MM.1S (cell line): ENCODE results near the gene TUBGCP4.

Experiments used
- DNase-seq: peaks from one replicate; pipeline ENCODE4 v3.0.0-alpha.2; 2015
- H2AFZ ChIP-seq: fragments of 300-600 bp; sonication (generic); 2 replicates; pipeline ENCODE4 v1.6.0; 2016; ENCODE audit warnings: antibody characterized with exemption, low read length
- H3F3A ChIP-seq: fragments of 300-600 bp; sonication (generic); 2 replicates; pipeline ENCODE4 v1.6.1; 2016; ENCODE audit warnings: mild to moderate bottlenecking, antibody characterized with exemption, low read length, moderate library complexity, mixed read lengths; ENCODE audit not compliant: insufficient read depth
- H3K27ac ChIP-seq: fragments of 300-600 bp; sonication (generic); 2 replicates; pipeline ENCODE4 v1.5.1; 2016; ENCODE audit warnings: mild to moderate bottlenecking, low read length
- H3K27me3 ChIP-seq: fragments of 300-600 bp; sonication (generic); replicated peaks from 2 replicates; pipeline ENCODE4 v1.6.0; 2016; ENCODE audit warnings: low read length; ENCODE audit not compliant: insufficient read depth
- H3K36me3 ChIP-seq: fragments of 300-600 bp; sonication (generic); replicated peaks from 2 replicates; pipeline ENCODE4 v1.6.1; 2016; ENCODE audit warnings: mild to moderate bottlenecking, low read length, mixed read lengths; ENCODE audit not compliant: insufficient read depth
- H3K4me1 ChIP-seq: fragments of 300-600 bp; sonication (generic); 2 replicates; pipeline ENCODE4 v1.6.1; 2016; ENCODE audit warnings: low read length, mixed read lengths
- H3K4me2 ChIP-seq: fragments of 300-600 bp; sonication (generic); 2 replicates; pipeline ENCODE4 v1.6.0; 2016; ENCODE audit warnings: low read depth, low read length
- H3K4me3 ChIP-seq: fragments of 300-600 bp; sonication (generic); 2 replicates; pipeline ENCODE4 v1.5.1; 2016; ENCODE audit warnings: low read length, mixed read lengths
- H3K79me2 ChIP-seq: fragments of 300-600 bp; sonication (generic); 2 replicates; pipeline ENCODE4 v1.6.1; 2016; ENCODE audit warnings: mixed run types, low read length, mixed read lengths
- H3K9ac ChIP-seq: fragments of 300-600 bp; sonication (generic); 2 replicates; pipeline ENCODE4 v1.6.1; 2016; ENCODE audit warnings: low read length, mixed read lengths
- H3K9me2 ChIP-seq: fragments of 300-600 bp; sonication (generic); replicated peaks from 2 replicates; pipeline ENCODE4 v1.6.1; 2016; ENCODE audit warnings: mild to moderate bottlenecking, low read length, mixed read lengths; ENCODE audit not compliant: insufficient read depth
- H3K9me3 ChIP-seq: fragments of 300-600 bp; sonication (generic); replicated peaks from 2 replicates; pipeline ENCODE4 v1.6.1; 2016; ENCODE audit warnings: mild to moderate bottlenecking, low read length, mixed read lengths; ENCODE audit not compliant: insufficient read depth
- H4K20me1 ChIP-seq: fragments of 300-600 bp; sonication (generic); 2 replicates; pipeline ENCODE4 v1.6.1; 2016; ENCODE audit warnings: mild to moderate bottlenecking, low read length, moderate library complexity, mixed read lengths; ENCODE audit not compliant: insufficient read depth
- EZH2 ChIP-seq: fragments of 300-600 bp; sonication (generic); optimal IDR thresholded peaks from 2 replicates; pipeline ENCODE3; 2017; ENCODE audit warnings: low read depth, mild to moderate bottlenecking, antibody characterized with exemption, low read length, mixed read lengths
- EZH2phosphoT487 ChIP-seq: fragments of 300-600 bp; sonication (generic); IDR thresholded peaks from 2 replicates; pipeline ENCODE4 v1.6.1; 2018; ENCODE audit warnings: antibody characterized with exemption, low read length
- TF ChIP-seq, protein P1 (sequence below): fragments of 300-600 bp; sonication (generic); IDR thresholded peaks from 2 replicates; pipeline ENCODE4 v1.5.1; 2016; ENCODE audit warnings: antibody characterized with exemption, low read length, mixed read lengths

TUBGCP4 gene

DNA sequence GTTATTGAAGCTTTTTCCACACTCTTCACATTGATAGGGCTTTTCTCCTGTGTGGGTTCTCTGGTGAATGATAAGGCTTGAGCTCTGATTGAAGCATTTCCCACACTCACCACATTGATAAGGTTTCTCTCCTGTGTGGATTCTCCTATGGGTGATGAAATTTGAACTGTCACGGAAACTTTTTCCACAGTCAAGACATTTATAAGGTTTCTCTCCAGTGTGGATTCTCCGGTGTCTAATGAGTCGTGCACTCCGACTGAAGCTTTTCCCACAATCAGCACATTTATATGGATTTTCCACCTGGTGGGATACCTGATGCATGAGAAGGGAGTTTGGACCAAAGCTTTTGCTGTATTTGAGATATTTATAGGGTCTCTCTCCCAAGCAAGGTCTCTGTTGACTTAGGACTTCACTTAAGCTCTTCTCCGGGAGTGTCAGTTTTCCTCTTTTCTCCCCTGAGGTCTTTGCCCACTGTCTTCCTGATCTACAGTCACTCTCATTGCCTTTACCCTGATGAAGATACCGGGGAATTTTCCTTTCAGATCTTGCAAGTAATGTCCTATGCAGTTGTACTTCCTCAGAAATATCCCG lies 9.5 kb upstream of the TUBGCP4 start:
- Histone ChIP-seq H3K4me3 (no peak overlapping the region), H3K9me2 (no peaks in the 10 kb centered on the region), H3K79me2 (no peaks in the 10 kb centered on the region), H3K4me1 (no peaks in the 10 kb centered on the region), H4K20me1 (no peaks in the 10 kb centered on the region), H3K9me3 (no peaks in the 10 kb centered on the region), H3K27ac (no peak overlapping the region), H3K9ac (no peak overlapping the region), H3K27me3 (no peaks in the 10 kb centered on the region), H3K36me3 (peaks cover 28% of the 10 kb centered on the region), H3K4me2 (no peak overlapping the region), H3F3A (no peaks in the 10 kb centered on the region), H2AFZ (no peak overlapping the region)
- TF ChIP-seq EZH2 (no peak), EZH2phosphoT487 (no peak)
- TF ChIP-seq, protein P1, sequence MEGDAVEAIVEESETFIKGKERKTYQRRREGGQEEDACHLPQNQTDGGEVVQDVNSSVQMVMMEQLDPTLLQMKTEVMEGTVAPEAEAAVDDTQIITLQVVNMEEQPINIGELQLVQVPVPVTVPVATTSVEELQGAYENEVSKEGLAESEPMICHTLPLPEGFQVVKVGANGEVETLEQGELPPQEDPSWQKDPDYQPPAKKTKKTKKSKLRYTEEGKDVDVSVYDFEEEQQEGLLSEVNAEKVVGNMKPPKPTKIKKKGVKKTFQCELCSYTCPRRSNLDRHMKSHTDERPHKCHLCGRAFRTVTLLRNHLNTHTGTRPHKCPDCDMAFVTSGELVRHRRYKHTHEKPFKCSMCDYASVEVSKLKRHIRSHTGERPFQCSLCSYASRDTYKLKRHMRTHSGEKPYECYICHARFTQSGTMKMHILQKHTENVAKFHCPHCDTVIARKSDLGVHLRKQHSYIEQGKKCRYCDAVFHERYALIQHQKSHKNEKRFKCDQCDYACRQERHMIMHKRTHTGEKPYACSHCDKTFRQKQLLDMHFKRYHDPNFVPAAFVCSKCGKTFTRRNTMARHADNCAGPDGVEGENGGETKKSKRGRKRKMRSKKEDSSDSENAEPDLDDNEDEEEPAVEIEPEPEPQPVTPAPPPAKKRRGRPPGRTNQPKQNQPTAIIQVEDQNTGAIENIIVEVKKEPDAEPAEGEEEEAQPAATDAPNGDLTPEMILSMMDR = no peak
- no peak for DNase-seq

DNA sequence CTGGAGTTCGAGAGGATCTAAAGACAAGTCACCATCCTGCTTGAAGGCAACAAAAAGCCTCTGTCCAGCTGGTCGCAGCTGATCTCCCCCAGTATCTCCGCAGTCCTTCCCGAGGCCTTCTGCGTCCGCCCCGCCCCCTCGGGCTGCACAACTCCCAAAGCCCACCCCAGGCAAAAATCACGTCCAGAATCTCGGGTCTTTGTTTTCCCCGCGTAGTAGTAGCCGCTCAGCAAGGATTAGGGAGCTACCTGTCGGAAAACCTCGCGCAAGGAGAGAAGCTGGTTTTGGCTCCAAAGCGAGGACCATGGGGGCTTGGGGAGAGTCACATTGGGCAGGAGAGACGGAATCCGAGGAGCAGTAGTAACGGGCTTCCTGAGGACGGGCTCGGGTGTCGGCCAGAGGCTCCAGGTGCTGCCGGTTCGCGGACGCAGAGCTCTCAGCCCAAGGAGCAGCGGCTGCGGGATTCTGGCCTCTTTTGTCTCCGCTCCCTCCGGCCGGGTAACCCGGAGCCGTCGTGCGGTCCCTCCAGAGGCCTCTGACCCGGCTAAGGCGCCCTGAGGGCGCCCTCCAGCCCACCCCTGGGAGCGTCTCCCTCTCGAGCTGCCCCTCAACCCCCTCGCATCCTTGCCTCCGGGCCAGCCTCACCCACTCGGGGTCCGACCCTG lies 459 bp upstream of the TUBGCP4 start:
- DNase-seq = no peak
- H4K20me1 ChIP-seq = 0 out of 2 replicates have a peak, but pooled peaks cover 5% of the 10 kb centered on the region
- H3K9ac ChIP-seq = peak overlapping the region; percentile 85
- H3K36me3 ChIP-seq = no peaks in the 10 kb centered on the region; the same call in 1 of the 2 replicates
- no peak overlapping the region for H3K27ac ChIP-seq
- H3K4me3 ChIP-seq = peak overlapping the region; percentile 81
- TF ChIP-seq EZH2 = no peak
- TF ChIP-seq, protein P1 = no peak
- TF ChIP-seq EZH2phosphoT487 = no peak
- peak overlapping the region; percentile 98 for H2AFZ ChIP-seq
- no peaks in the 10 kb centered on the region for H3K9me2 ChIP-seq
- peaks cover 60% of the 10 kb centered on the region for H3K79me2 ChIP-seq
- no peaks in the 10 kb centered on the region for H3K27me3 ChIP-seq
- peaks cover 18% of the 10 kb centered on the region for H3K4me1 ChIP-seq
- H3K4me2 ChIP-seq = peak overlapping the region; percentile 98
- no peaks in the 10 kb centered on the region for H3F3A ChIP-seq
- H3K9me3 ChIP-seq = no peaks in the 10 kb centered on the region

DNA sequence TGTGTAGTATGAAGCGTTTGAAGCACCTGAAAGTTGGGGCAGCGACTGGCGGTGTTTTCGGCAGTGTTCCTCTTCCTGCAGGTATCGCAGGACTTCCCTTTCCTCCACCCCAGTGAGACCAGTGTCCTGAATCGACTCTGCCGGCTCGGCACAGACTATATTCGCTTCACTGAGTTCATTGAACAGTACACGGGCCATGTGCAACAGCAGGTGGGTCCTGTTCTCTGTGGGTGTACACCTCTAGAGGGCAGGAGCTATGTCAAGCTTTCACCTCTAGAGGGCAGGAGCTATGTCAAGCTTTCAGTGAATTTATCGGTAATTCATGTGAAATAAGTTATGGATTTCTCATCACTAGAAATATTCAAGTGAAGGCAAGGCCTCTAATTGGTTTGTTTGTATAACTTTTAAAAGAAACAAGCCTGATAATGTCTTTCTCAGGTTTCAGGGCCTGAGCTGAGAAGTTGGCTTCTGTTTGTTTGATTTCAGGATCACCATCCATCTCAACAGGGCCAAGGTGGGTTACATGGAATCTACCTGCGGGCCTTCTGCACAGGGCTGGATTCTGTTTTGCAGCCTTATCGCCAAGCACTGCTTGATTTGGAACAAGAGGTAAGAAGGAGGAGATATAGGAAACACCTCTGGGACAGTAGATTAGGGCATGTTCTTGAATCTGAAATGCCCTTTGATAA lies 5.3 kb downstream of the TUBGCP4 start:
- no peak overlapping the region for H3K27ac ChIP-seq
- H3K4me2 ChIP-seq = no peak overlapping the region
- H3K36me3 ChIP-seq = peaks cover 11% of the 10 kb centered on the region; the same call in 1 of the 2 replicates
- no peak overlapping the region for H3K4me3 ChIP-seq
- no peaks in the 10 kb centered on the region for H3K27me3 ChIP-seq
- H3F3A ChIP-seq = no peaks in the 10 kb centered on the region
- no peak overlapping the region for H2AFZ ChIP-seq
- TF ChIP-seq EZH2phosphoT487 = no peak
- TF ChIP-seq, protein P1 = peak; percentile 81
- 0 out of 2 replicates have a peak, but pooled peaks cover 5% of the 10 kb centered on the region for H4K20me1 ChIP-seq
- H3K9ac ChIP-seq = no peak overlapping the region
- no peaks in the 10 kb centered on the region for H3K9me2 ChIP-seq
- H3K79me2 ChIP-seq = peaks cover 45% of the 10 kb centered on the region
- H3K4me1 ChIP-seq = peaks cover 8% of the 10 kb centered on the region
- H3K9me3 ChIP-seq = no peaks in the 10 kb centered on the region
- DNase-seq = peak; percentile 53
